Stimulated activated CD8-positive, alpha-beta memory T cell treated with anti-CD3 and anti-CD28 coated beads, Interleukin-12 subunit alpha, Interleukin-12 subunit beta, amount 100 ng/mL, for 24 hours (primary cell): ENCODE data around the gene NUDT1.

ENCODE experiments used
- DNase-seq: peaks from one replicate; pipeline ENCODE4 v3.0.0-alpha.2; 2020; ENCODE audit errors: extremely low read depth

Gene NUDT1

DNA sequence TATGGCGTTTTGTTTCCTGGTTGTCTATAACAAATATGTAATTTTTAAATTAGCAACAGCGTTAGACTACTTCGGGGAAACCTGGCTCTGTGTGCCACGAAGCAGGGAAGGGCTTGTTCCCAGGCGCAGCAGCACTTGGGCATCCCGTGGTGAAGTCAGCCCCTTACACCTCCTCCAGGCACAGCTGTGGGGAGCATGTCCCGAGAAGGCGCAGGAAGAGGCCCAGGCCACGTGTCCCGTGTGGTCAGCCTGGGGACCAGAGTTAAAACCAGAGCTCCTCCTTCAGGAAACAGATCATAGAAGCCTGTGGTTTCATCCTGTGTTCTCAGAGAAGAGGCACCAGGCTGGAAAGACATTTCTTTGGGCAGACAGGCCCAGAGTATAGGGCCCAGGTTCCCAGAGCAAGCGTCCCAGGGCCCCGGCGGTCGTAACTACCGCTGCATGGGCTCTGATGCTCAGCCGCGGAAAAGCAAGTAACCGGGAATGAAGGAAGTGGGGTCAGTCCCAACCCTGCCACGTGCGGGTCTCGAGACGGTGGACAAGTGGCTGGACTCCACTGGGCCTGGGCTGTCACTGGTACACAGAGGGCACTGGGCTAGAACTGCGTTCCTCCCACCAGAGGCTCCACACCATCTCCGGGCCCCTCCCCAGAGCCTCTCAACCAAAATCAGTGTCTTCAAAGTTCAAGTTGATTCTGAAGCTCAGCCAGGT lies 7.1 kb downstream of the NUDT1 start:
- no peak for DNase-seq

DNA sequence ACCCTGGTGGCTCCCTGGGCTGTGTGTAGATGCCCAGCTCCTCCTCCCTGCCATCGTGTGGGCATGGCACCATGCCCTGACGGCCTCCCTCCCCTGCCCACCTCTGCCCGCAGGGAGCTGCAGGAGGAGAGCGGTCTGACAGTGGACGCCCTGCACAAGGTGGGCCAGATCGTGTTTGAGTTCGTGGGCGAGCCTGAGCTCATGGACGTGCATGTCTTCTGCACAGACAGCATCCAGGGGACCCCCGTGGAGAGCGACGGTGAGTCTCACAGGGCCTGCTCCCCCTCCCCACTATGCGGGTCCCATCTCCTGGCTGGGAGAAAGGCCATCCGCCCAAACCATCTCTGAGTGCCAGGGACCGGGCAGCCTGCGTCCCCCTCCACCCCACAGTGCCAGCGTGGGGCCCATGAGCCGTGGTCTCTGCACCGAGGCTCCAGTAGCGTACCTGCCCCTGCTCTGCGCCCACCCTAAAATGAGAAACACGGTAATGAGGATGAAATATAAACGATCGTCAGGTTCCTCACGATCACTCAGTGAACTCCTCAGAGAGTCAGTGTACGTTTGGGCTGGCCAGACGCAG lies 7.8 kb downstream of the NUDT1 start:
- DNase-seq, result no peak

DNA sequence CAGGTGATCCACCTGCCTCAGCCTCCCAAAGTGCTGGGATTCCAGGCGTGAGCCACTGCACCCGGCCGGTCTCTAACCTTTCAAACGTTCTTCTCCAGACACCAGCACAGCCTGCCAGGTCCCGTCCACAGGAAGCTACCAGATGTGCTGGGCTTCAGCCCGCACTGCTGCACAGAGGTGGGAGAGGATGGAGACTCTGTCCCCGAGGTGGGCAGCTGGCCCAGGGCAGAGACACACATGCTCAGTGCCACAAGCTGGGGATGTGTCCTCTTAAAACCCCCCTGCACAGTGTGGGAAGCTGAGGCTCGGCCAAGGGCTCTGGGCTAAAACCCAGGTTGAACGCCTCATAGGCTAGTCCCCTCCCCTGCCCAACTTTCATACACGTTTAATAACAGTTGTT lies 9.4 kb downstream of the NUDT1 start:
- no peak for DNase-seq

DNA sequence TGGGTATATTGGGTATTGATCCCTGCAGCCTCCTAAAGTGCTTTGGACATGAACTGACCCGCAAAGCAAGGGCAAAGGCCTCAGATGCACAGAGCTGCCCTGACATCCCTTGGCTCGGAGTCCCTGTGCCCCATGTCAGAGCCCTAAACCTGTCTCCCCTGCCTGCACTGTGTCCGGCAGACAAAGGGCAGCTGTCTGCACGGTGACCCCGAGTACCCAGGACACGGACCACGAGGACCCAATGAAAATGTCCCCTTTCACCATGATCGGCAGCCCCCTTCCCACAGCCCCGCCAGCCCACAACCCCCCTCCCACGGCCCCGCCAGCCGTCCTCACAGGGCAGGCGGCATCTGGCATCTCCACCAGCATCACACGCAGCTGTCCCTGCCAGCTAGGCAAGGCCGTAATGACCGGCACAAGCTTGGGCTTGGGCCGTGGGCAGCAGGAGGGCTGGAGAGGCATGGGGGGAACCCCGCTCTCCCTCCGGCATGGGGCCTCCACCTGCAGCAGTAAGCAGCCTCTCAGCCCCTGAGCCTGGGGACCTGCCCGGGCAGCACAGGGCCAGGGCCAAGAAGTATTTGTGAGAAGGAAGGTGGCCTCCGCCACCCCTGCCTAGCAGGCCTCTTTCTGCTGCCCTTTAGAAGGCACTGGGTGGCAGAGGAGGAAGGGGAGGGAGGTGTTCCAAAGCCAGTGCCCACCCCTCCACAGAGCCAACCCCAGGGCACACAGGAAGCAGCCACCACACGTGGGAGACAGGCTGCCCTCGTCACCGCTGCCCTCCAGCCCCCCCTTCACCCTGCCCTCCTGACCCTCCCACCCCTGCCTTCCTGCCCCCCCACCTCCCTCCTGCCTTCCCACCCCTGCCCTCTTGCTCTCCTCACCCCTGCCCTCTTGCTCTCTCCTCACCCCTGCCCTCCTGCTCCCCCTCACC lies 10.1 kb downstream of the NUDT1 start:
- DNase-seq, result no peak

DNA sequence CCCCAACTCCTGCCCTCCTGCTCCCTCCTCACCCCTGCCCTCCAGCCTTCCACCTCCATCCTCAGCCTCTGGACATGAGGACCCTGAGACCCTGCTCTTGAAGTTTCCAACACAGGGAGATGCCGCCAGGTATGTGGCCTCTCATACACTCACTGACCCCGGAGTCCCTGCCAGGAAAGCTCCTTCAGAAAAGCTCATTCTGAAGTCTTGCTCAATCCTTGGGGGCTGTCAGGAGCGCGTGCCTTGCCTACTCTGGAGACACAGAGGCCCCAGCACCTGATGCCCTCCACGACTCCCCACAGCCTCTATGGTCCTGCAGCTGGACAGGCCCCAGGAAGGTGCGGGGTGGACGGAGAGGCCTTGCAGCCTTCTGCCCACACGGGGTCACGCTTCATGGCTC lies 11.0 kb downstream of the NUDT1 start:
- DNase-seq, result no peak

DNA sequence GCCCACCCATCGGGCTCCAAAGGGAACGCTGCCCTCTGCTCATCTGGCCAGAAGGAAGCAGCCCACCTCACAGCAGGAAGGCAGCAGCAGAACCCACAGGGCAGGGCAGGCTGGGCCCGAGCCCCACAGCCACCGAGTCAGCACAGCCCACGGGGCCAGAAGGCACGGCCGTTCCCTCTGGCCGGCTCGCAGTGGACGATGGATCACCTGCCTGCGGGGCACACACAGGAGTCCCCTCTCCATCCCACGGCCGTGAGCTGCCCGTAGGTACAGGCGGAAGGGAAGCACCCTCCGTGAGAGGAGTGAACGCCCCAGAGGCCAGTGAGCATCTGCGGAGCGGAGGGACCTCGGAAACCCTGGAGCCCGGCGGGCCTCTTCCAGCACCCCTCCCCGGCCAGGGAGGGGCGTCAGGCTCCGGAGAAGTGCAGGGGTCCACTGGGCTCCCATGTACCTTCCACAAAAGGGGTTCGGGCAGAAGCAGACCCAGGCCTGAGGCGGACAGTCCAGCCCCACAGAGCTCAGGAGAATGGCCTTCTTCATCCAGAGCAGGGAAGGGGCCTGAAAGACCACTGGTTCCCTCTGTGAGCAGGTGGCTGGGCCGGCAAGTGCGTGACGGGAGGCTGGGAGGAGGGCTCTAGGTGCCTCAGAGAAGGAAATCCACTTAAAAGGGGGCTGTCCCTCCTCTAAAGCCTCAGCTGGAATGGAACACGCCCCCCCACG lies 11.7 kb downstream of the NUDT1 start:
- DNase-seq, result no peak

DNA sequence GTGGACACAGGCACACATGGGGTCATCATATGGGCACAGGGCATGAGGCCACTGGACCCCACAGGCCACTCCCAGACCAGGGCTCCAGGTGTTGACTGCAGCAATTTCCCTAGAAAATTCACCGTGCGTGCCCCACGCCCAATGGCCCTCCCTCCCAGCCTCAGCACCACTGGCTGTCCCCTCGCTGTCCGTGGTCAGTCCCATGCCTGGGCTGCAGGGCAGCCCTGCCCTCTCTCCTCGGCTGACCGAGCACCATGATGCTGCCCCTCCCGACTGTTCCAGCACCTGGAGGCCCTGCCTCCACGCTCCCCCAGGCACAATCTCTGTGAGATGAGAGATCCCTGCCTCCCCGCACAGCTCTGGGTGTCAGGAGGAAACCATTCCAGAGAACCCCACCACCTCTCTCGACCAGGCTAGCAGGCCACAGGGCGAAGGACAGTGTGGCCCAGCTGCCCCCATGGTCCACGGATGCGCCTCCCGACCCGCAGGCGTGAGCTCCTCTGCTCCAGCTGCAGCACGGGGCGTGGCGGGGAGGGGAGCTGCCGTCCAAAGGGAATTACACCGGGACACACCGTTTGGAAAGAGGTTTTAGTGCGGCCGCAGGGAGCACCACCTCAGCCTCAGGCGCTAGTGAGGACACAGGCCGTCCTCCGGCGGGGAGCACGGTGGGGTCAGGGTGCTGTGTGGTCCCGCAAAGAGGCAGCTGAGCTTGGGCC lies 12.6 kb downstream of the NUDT1 start:
- no peak for DNase-seq

DNA sequence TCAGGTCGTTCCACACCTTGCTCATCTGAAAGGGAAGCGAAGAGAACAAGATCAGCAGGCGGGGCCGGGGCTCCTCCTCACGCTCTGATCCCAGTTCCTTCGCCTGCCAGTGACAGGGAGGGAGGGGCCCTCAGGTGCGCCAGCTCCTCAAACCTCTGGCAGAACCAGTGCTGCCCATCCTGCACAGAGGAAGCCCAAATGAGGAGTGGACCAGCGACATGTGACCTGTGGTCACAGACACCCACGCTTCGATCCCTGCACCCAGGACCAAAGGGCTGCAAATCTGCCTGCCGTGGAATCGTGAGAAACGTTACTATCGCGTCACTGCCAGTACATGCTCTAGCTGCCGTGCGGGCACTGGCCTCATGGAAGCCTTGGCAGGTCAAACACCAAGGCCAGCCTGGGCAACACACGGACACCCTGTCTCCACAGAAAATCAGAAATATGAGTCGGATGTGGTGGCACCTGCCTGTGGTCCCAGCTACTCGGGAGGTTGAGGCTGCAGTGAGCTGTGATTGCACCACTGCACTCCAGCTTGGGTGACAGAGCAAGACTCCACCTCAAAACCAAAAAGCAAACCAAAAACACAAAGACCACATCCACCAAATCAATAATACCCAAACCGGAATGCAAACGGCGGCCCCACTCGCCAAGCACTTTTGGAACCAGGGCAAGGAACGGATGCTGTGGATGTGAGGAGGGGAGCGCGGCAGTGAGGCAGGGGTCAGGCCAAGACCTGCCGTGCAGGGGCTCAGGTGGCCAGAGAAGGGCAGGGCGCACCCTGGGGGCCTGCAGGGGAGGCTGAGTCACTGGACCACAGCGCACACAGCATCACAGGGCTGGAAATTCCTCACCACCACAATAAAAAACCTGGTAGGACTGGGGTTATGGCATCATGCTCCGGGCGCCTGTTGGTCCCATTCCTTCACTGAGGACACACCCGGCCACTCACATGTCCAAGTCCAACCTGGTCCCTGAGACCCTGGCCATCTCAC lies 13.4 kb downstream of the NUDT1 start:
- no peak for DNase-seq

DNA sequence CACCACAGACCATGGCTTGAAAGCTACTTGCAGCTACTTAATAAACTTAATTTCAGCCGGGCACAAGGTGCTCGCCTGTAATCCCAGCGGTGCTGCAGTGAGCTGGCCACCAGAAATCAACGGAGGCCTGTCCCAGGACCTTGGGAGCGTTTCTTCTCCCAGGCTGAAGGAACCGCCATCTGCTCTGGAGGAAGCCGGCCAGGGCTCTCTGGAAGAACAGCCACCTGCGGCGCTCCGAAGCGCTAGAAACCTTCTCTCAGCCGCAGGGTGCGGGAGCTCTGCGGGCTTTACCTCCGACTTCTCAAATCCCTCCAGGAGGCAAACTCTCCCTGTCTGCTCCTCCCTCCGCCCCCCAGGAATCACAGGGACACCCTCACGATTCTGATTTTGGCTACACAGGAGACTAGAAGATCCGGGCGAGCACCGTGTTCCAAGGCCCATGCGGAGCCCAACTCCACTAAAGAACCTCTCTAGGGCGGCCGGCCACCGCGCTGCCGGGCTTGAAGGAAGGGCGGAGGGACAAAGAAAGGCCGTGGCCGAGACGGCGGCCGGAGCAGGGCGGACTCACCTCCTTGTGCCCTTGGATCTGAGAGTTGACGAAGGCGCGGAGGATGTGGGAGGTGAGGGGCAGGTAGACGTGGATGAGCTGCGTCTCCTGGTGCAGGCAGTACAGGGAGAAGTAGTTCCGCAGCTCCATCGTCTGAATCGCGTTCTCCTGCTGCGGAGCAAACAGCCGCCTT lies 14.4 kb downstream of the NUDT1 start:
- no peak for DNase-seq

DNA sequence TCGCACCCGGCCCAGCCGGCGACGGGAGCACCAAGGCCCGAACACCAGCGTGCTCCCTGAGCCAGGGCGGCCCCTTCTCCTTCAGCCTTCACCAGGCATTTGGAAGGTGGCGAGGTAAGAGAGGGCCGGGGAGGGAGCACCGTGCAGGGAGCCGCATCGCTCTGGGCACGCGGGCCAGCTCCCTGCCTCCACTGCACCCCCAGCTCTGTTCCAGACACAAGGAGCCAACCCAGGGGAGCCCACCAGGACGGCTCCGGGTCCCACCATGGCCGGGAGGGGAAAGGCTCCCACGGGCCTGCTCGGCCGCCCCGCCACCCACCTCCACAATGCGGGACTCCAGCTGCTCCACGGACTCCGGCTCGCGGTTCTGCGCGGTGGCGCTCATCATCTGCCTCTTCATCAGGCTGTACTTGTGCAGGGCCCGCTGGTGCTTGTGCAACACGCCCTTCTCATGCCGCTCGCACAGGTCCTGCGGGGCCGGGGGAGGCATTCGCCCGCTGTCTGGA lies 15.1 kb downstream of the NUDT1 start:
- no peak for DNase-seq

DNA sequence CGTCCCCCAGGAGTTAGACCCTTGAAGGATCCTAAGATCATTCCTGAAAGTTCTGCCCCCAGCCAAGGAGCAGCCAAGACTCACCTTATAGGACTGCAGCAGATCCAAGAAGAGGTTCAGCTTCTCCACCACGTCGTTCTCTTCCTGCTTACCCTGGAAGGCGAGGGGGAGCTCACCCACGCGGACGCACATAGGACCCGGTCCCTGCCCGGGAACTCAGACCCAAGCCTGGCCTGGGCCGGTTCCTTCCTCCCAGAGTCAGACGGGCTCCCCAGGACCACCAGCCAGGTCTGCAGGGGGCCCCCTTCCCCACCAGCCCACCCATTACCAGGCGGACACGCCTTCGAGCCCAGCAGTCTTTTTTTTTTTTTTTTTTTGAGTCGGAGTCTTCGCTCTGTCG lies 15.6 kb downstream of the NUDT1 start:
- DNase-seq, result no peak

DNA sequence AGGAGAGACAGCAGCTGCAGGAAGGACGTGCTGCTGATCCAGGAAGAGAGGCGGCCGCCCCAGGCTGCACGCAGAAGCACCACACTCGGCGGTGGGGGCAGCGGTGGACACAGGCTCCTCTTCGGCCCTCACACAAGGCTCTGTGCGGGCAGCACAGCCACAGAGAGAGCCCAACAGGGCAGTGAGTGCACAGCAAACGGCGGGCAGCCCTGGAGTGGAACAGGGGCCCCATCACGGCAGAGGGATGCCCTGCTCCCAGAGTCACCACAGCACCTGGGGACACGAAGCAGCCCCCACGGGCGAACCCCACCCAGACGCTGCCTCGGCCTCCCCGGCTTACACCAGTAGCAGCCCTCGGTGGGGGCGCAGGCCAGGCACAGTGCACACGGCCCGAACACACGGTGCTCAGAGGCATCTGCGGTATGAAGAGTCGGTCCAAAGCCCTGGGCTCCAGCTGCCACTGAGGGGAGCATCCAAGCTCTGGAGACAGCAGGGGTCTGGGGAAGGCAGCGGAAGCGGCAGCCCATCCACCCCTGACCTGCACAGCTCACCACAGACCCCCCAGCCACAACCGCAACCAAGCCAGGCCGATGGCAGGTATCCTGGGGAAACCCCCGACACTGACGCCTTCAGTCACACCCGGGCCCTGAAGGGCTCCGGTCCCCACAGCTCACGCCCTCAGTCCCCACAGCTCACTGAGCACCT lies 16.8 kb downstream of the NUDT1 start:
- no peak for DNase-seq

DNA sequence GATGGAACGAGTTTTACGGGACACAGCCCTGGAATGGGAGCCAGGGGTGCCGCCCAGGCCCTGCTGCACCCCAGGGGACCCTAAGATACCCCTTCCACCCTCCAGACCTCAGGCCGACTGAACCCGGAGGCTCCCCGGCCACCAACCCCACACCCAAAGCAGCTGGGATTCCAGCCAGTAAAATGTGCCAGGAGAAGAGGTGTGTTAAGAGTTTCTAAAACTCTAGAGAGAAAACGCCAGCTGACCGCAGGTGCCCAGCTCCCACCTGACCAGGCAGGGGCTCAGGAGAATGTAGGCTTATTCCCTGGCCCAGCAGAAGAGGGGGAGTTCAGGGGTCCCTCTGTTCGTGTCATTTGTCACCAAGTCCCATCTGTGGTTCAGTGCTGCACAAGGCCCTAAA lies 17.5 kb downstream of the NUDT1 start:
- no peak for DNase-seq

DNA sequence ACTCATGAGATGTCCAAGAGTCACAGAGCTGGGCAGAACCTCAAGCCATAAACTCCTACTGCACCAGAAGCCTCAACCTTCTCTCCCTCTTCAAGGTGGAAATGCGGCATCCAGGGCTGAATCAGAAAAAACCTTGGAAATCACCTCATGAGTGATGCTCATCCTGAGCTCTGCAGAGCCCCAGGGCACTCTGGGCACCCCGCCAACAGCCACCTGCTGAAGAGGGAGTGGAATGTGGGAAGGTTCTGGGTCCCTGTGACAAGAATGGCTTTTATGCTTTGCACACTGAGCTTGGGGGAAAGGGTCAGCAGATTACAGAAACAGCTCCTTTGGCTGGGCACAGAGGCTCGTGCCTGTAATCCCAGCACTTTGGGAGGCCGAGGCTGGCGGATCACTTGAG lies 18.8 kb downstream of the NUDT1 start:
- DNase-seq, result no peak

DNA sequence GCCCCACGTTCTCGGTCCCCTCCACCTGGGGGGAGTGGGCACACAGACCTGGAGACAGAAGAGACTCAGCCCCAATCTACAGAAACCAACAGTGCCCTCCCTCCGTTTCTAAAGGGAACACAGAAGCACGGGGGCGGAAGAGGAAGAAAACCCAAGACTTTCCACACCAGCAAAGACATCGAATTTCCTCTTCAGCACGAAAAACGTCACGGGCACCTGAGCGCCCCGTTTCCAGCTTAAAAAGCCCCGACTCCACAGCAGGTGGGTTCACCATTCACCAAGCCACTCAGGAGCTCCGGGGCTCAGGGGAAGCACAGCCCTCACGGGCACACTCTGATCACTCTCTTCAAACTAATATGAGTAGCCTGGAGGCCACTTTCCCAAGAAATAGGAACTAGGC lies 19.6 kb downstream of the NUDT1 start:
- DNase-seq, result no peak

DNA sequence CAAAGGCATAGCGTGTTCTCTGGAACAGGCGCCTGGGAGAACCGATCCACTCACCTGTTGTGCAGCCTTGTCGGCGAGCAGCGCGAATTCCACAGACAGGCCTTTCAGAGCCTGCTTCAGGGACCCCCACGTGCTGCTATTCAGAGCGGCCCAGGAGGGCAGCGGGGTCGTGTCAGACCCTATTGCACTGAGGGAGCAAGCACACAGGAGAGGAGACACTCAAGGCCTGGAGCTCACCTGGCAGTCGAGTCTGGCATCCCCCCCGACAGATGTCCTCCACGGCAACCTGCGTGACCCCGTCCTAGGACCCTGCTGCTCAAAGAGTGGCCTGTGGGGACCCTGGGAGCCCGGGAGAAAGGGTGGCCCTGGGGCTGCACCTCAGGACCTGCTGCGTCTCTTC lies 21.1 kb downstream of the NUDT1 start:
- no peak for DNase-seq

DNA sequence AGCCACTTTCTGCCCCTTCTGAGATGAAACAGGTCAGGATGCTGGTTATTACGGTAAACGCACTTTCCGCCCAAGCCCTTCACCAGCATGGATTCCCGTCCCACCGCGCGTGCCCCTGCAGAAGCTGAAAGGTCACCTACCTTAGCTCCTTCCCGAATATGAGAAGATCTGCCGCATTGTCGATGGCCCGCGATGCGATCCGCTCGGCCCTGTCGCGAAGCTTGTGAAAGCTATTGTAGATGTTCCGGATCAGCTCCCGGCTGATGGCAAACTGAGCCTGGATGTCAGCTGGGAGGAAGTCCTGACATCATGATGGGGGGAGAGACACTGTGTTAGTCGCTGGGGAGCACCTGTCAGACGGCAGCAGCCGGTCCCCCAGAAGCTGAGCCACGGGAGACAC lies 22.1 kb downstream of the NUDT1 start:
- no peak for DNase-seq

DNA sequence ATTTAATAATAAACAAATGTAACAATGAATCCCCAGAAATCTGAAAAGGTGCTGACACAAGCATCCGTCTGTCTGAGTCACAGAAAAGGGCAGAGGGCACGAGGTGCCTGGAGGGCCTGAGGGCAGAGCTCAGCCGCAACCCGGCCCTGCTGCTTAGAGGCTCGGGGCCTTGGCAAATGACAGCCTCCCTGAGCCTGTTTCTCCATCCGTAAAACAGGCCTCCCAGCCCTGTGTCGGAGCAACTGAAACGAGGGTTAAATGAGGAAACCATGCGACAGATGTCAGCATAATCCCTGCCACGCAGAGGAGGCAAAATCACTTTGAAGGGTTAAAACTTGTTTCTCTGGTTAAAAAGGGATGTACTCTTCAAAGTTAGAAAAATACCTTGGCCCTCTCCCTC lies 24.9 kb downstream of the NUDT1 start:
- no peak for DNase-seq
